Measurements from ENCODE around the gene TPTE. TPM values are rescaled to one million over a fixed set of nuclear protein-coding genes. Genes with fewer than 3 reads are reported as not detected.
"Not testable (repeated sequence)": the region's sequence is repeated elsewhere in the genome, so short reads cannot be mapped to it uniquely, and the experiment has no call there.

The TPTE gene
- total and polyA plus RNA-seq, 9 of the 15 experiments (the other 6 are each of a cell fraction or from before 2014, with no cell fraction given): 0.59 to 4.4 (median 2.4) TPM

DNA sequence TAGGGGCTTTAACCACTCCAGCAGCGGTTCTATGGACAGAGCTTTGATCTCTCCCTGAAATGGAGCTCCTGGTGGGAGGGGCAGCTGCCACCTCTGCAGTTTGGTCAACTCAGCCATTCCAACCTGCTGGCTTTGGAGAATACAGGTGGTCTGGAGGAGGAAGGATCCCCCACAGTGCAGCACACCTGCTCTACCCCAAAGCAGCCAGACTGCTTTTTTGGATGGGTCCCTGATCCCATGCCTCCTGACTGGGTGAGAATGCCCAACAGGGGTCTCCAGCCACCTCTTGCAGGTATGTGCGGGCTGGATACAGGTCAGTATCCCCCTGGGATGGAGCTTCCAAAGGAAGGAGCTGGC, 53.9 kb downstream of the TPTE start (continued):
- TF ChIP-seq, protein P1, sequence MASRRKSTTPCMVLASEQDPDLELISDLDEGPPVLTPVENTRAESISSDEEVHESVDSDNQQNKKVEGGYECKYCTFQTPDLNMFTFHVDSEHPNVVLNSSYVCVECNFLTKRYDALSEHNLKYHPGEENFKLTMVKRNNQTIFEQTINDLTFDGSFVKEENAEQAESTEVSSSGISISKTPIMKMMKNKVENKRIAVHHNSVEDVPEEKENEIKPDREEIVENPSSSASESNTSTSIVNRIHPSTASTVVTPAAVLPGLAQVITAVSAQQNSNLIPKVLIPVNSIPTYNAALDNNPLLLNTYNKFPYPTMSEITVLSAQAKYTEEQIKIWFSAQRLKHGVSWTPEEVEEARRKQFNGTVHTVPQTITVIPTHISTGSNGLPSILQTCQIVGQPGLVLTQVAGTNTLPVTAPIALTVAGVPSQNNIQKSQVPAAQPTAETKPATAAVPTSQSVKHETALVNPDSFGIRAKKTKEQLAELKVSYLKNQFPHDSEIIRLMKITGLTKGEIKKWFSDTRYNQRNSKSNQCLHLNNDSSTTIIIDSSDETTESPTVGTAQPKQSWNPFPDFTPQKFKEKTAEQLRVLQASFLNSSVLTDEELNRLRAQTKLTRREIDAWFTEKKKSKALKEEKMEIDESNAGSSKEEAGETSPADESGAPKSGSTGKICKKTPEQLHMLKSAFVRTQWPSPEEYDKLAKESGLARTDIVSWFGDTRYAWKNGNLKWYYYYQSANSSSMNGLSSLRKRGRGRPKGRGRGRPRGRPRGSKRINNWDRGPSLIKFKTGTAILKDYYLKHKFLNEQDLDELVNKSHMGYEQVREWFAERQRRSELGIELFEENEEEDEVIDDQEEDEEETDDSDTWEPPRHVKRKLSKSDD (conservative IDR thresholded peaks at IDR 0.05; ENCODE audit: low read length): no peak
- no peak for TF ChIP-seq U2AF2 (optimal IDR thresholded peaks at IDR 0.05; ENCODE audit: low read depth, low read length)
- TF ChIP-seq HDAC1 (IDR thresholded peaks at IDR 0.05): no peak

DNA sequence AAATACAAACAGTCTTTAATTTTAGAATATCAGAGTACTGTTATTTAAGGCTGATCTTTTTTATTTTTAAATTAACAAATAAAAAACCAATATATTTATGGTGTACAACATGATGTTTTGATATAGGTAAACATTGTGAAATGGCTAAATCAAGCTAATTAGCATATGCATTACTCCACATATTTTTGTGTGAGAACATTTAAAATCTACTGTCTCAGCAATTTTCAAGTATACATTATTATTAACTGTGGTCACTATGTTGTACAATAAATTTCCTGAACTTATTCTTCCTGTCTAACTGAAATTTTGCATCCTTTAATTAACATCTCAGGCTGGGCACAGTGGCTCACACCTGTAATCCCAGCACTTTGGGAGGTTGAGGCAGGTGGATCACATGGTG, 57.5 kb downstream of the TPTE start:
- ATAC-seq; H3K4me2 ChIP-seq (ENCODE audit: insufficient read depth, low read length); H3K27ac ChIP-seq (ENCODE audit: extremely low read depth, low read depth, low read length); H3K4me1 ChIP-seq (replicated peaks in 1 of 2; ENCODE audit: control insufficient read depth in 2 of 2, insufficient read depth in 2 of 2, low read length in 2 of 2); DNase-seq (ENCODE audit: extremely low read depth in 1 of 4, low spot score in 3 of 4); intact Hi-C loops (cut with micrococcal nuclease); H2AFZ ChIP-seq (ENCODE audit: low read depth, low read length); H3K36me3 ChIP-seq (ENCODE audit: control insufficient read depth, insufficient read depth, low read length); H3K4me3 ChIP-seq; BruUV-seq (replicated peaks); H3K79me2 ChIP-seq (ENCODE audit: control insufficient read depth, insufficient read depth, low read length); H3K9ac ChIP-seq (ENCODE audit: insufficient read depth in 1 of 2, low read depth in 2 of 2, low read length in 2 of 2); POLR2A ChIA-PET; H3K27me3 ChIP-seq (ENCODE audit: control insufficient read depth in 2 of 2, insufficient read depth in 2 of 2, low read length in 2 of 2); H4K20me1 ChIP-seq (replicated peaks; ENCODE audit: control insufficient read depth, insufficient read depth, low read length); CTCF ChIA-PET (ENCODE audit: low intra/inter-chr PET ratio); FAIRE-seq; H3K9me3 ChIP-seq (replicated peaks; ENCODE audit: control insufficient read depth, insufficient read depth, low read depth, low read length); H3K9me1 ChIP-seq (ENCODE audit: control insufficient read depth, insufficient read depth, low read length): not testable (repeated sequence)
- in situ Hi-C loops (cut with MboI): loop anchor here (25.0 kb wide), 1 partner anchor 767 kb away; no protein-coding TSS in a partner anchor
- TF ChIP-seq MAFG (tag; conservative IDR thresholded peaks at IDR 0.05) (peak; percentile 48), C11orf30 (IDR thresholded peaks at IDR 0.05; ENCODE audit: low read depth) (peak; percentile 30; the same call in 1 of the 2 replicates), ZNF316 (IDR thresholded peaks at IDR 0.05) (peak; percentile 73)

All from K562 (cell line).